ENCODE measurements around the gene HACD2. TPM values are rescaled to one million over a fixed set of nuclear protein-coding genes. Genes with fewer than 3 reads are reported as not detected.

The HACD2 gene
- total RNA-seq, 1 experiment from 2014 or later, result 27.4 TPM

GRCh38 chr3:123584284-123584987, 417 bp downstream of the HACD2 start:
- Histone ChIP-seq H3T11ph (ENCODE audit: low read length) (no peak overlapping the region), H3K9me3 (ENCODE audit: control insufficient read depth, low read depth, low read length) (no peaks in the 10 kb centered on the region), H3K23ac (ENCODE audit: insufficient read length, low read depth, low read length) (no peak overlapping the region), H3K4ac (ENCODE audit: low read depth, low read length) (no peak overlapping the region), H4K91ac (ENCODE audit: insufficient read length, low read depth, low read length) (no peak overlapping the region), H3K14ac (ENCODE audit: insufficient read depth, low read length) (no peak overlapping the region; the same call in 1 of the 2 replicates), H4K8ac (replicated peaks; ENCODE audit: insufficient read length, low read depth, low read length) (no peak overlapping the region), H3K9ac (ENCODE audit: extremely low read depth, insufficient read length, low read length) (peak overlapping the region; percentile 61), H3K4me1 (ENCODE audit: insufficient read depth, low read length) (no peaks in the 10 kb centered on the region), H2AFZ (ENCODE audit: low read length) (no peak overlapping the region), H3K23me2 (ENCODE audit: insufficient read length, low read depth, low read length, poor library complexity, severe bottlenecking) (peaks cover 15% of the 10 kb centered on the region), H2BK12ac (ENCODE audit: insufficient read length, low read depth, low read length) (no peak overlapping the region), H4K20me1 (ENCODE audit: control insufficient read depth, insufficient read depth, insufficient read length) (no peaks in the 10 kb centered on the region), H4K5ac (ENCODE audit: insufficient read length, low read depth, low read length) (no peak overlapping the region), H3K79me2 (ENCODE audit: insufficient read depth, low read length) (no peaks in the 10 kb centered on the region), H3K79me1 (ENCODE audit: insufficient read depth, low read depth, low read length, poor library complexity, severe bottlenecking) (no peaks in the 10 kb centered on the region), H2AK5ac (ENCODE audit: insufficient read length, low read length) (no peak overlapping the region), H2BK20ac (ENCODE audit: low read depth, low read length, poor library complexity, severe bottlenecking) (no peak overlapping the region), H3K27ac (ENCODE audit: insufficient read length, low read depth, low read length) (no peak overlapping the region), H2BK120ac (ENCODE audit: low read depth, low read length, poor library complexity, severe bottlenecking) (no peak overlapping the region), H3K4me2 (ENCODE audit: insufficient read depth, insufficient read length, low read length) (peak overlapping the region; percentile 88), H3K18ac (ENCODE audit: insufficient read length, low read depth, low read length) (no peak overlapping the region), H3K56ac (ENCODE audit: insufficient read length, low read depth, low read length) (no peak overlapping the region), H2BK15ac (ENCODE audit: low read depth, low read length) (no peak overlapping the region), H2BK5ac (ENCODE audit: insufficient read length, low read length) (no peak overlapping the region), H3K27me3 (ENCODE audit: insufficient read depth, low read length) (no peaks in the 10 kb centered on the region)
- Mint-ChIP-seq H3K4me3 (no peak overlapping the region; a peak in 1 of 5 replicates), H3K27me3 (ENCODE audit: low read depth) (peaks cover 2% of the 10 kb centered on the region), H3K36me3 (ENCODE audit: insufficient read depth in 1 of 3, low read depth in 3 of 3) (peaks cover 21 to 36% (median 31%) of the 10 kb centered on the region in 3 experiments), H3K4me1 (peaks cover 23 to 29% of the 10 kb centered on the region in 2 experiments), H3K27ac (peak overlapping the region; percentile 80 to 94 (median 88); a peak in 5 of 7 replicates), H3K9me3 (peaks cover 0 to 11% of the 10 kb centered on the region in 2 experiments; a peak in 4 of 5 replicates)
- WGBS (ENCODE audit: extremely low coverage, insufficient read length, low lambda C conversion rate), result no CpG with 5 or more reads among the region's 65 CpGs
- TF ChIP-seq CTCF (conservative IDR thresholded peaks at IDR 0.05), result peak; percentile 37; the same call in 2 of the 3 replicates
- DNase-seq, result no peak

All from H9 (cell line).